OCI-LY7 (cell line): ENCODE measurements around the gene USP30. TPM values are rescaled to one million over a fixed set of nuclear protein-coding genes. Genes with fewer than 3 reads are reported as not detected.

Source experiments
- BruUV-seq: library from RNA; stranded (reverse); fragments of 400-500 nt; replicated peaks from 2 replicates; lab custom pipeline; 2021; lab: Mats Ljungman, UMichigan
- CTCF ChIA-PET: fragments of 300-600 bp; sonication (Branson Sonifier 250); formaldehyde crosslinking; loops from one replicate; lab custom pipeline; 2022; ENCODE audit warnings: antibody characterized with exemption; ENCODE audit not compliant: unreplicated experiment; lab: Charles Lee
- POLR2A ChIA-PET: fragments of 300-600 bp; sonication (Branson Sonifier 250); formaldehyde crosslinking; loops from one replicate; lab custom pipeline; 2022; ENCODE audit warnings: antibody characterized with exemption; lab: Charles Lee
- DNase-seq: peaks from one replicate; pipeline ENCODE4 v3.0.0-alpha.2; 2015; ENCODE audit warnings: low spot score
- H2AFZ ChIP-seq: fragments of 200-600 bp; sonication (generic), shearing (Covaris generic); 2 replicates; pipeline ENCODE4 v1.6.1; 2014; ENCODE audit warnings: mild to moderate bottlenecking, antibody characterized with exemption, low read length, moderate library complexity
- H3K27ac ChIP-seq: fragments of 200-600 bp; sonication (generic); 2 replicates; pipeline ENCODE4 v1.5.1; 2014; ENCODE audit warnings: mixed run types, low read depth, mild to moderate bottlenecking, moderate library complexity, low read length, inconsistent platforms; ENCODE audit not compliant: poor library complexity, severe bottlenecking
- H3K36me3 ChIP-seq: fragments of 200-600 bp; sonication (generic); 2 replicates; pipeline ENCODE4 v1.6.1; 2014; ENCODE audit warnings: mild to moderate bottlenecking, antibody characterized with exemption, low read length, moderate library complexity, mixed read lengths; ENCODE audit not compliant: insufficient read depth
- H3K4me1 ChIP-seq: fragments of 200-600 bp; sonication (generic); 2 replicates; pipeline ENCODE4 v1.5.1; 2014; ENCODE audit warnings: mild to moderate bottlenecking, low read length; ENCODE audit not compliant: insufficient read depth, poor library complexity, severe bottlenecking
- H3K4me2 ChIP-seq: fragments of 200-600 bp; sonication (generic); 2 replicates; pipeline ENCODE4 v1.6.1; 2014; ENCODE audit warnings: mild to moderate bottlenecking, low read length
- H3K4me3 ChIP-seq: fragments of 200-600 bp; sonication (generic); 2 replicates; pipeline ENCODE4 v1.5.1; 2014; ENCODE audit warnings: mild to moderate bottlenecking, low read depth, low read length; ENCODE audit not compliant: poor library complexity, severe bottlenecking
- H3K79me2 ChIP-seq: fragments of 200-600 bp; sonication (generic); 2 replicates; pipeline ENCODE4 v1.6.1; 2016; ENCODE audit warnings: low read depth, mild to moderate bottlenecking, low read length, moderate library complexity, mixed read lengths; ENCODE audit not compliant: insufficient read depth
- H3K9me2 ChIP-seq: fragments of 200-600 bp; sonication (generic); 2 replicates; pipeline ENCODE4 v1.6.1; 2016; ENCODE audit warnings: mild to moderate bottlenecking, low read length, mixed read lengths; ENCODE audit not compliant: insufficient read depth
- H3K9me3 ChIP-seq: fragments of 200-600 bp; sonication (generic); 2 replicates; pipeline ENCODE4 v1.6.1; 2014; ENCODE audit warnings: mild to moderate bottlenecking, mixed run types, low read length, mixed read lengths
- H4K20me1 ChIP-seq: fragments of 200-600 bp; sonication (generic); 2 replicates; pipeline ENCODE4 v1.6.1; 2014; ENCODE audit warnings: mild to moderate bottlenecking, antibody characterized with exemption, low read length, moderate library complexity, mixed read lengths; ENCODE audit not compliant: insufficient read depth
- EZH2phosphoT487 ChIP-seq: fragments of 200-600 bp; sonication (generic); IDR thresholded peaks from 2 replicates; pipeline ENCODE4 v1.6.1; 2018; ENCODE audit warnings: low read depth, borderline replicate concordance, mild to moderate bottlenecking, mixed run types, antibody characterized with exemption, low read length, moderate library complexity, mixed read lengths
- intact Hi-C: fragments of 100-400 bp; cut with micrococcal nuclease; formaldehyde crosslinking; loops from one replicate; pipeline ENCODE4 v1.10.0; 2022; ENCODE audit not compliant: unreplicated experiment
- total RNA-seq, 2 experiments: library from RNA; depleted of rRNA in 1 of 2; stranded (reverse); fragments of >200 nt in 1 of 2; shearing (Covaris generic) in 1 of 2; gene quantifications; 2 replicates each; pipeline ENCODE4 v1.2.3, GENCODE V29; 2014 to 2022
- TF ChIP-seq, protein P1 (sequence below): fragments of 200-600 bp; sonication (generic); conservative IDR thresholded peaks from 2 replicates; pipeline ENCODE4 v1.5.1; 2014; ENCODE audit warnings: mild to moderate bottlenecking, antibody characterized with exemption, low read length, moderate library complexity, mixed read lengths

USP30 gene
- total RNA-seq, 2 experiments from 2014 or later: 15.7 to 36.2 TPM

DNA sequence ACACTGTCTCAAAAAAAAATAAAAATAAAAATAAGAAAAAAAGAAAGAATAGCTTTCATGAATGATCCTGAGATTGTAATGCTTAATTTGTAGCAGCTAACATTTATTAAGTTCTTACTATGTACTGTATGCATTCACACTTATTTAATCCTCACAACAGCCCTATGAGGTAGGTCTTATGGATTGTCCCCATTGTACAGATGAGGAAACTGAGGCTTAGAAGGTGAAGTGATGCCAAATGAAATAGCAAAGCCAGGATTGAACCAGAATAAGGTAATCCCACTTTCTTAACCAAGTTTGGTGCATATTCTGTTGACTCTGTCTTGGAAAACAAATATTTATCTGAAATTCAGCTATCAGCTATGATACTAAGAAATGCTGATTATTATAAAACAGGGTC, 2.1 kb downstream of the USP30 start:
- no peaks in the 10 kb centered on the region for H3K9me3 ChIP-seq
- intact Hi-C loops: no loop called here
- H3K4me3 ChIP-seq: peak overlapping the region; percentile 81
- DNase-seq: no peak
- no peak overlapping the region for H2AFZ ChIP-seq
- H3K27ac ChIP-seq: peak overlapping the region; percentile 85
- H4K20me1 ChIP-seq: no peaks in the 10 kb centered on the region
- H3K4me2 ChIP-seq: peak overlapping the region; percentile 99
- no peak for TF ChIP-seq EZH2phosphoT487
- TF ChIP-seq, protein P1, sequence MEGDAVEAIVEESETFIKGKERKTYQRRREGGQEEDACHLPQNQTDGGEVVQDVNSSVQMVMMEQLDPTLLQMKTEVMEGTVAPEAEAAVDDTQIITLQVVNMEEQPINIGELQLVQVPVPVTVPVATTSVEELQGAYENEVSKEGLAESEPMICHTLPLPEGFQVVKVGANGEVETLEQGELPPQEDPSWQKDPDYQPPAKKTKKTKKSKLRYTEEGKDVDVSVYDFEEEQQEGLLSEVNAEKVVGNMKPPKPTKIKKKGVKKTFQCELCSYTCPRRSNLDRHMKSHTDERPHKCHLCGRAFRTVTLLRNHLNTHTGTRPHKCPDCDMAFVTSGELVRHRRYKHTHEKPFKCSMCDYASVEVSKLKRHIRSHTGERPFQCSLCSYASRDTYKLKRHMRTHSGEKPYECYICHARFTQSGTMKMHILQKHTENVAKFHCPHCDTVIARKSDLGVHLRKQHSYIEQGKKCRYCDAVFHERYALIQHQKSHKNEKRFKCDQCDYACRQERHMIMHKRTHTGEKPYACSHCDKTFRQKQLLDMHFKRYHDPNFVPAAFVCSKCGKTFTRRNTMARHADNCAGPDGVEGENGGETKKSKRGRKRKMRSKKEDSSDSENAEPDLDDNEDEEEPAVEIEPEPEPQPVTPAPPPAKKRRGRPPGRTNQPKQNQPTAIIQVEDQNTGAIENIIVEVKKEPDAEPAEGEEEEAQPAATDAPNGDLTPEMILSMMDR: no peak
- ChIA-PET POLR2A (interaction anchor here (0.6 to 1.8 kb wide), 10 partner anchors 9 to 1147 kb away, joined by 3 to 13 read pairs (median 4); partner anchors contain the start of gene ALKBH2), CTCF (no interaction called here)
- no TSS peak for BruUV-seq
- peaks cover 38% of the 10 kb centered on the region for H3K36me3 ChIP-seq
- H3K4me1 ChIP-seq: peaks cover 54% of the 10 kb centered on the region
- H3K9me2 ChIP-seq: no peaks in the 10 kb centered on the region
- H3K79me2 ChIP-seq: peaks cover 44% of the 10 kb centered on the region

DNA sequence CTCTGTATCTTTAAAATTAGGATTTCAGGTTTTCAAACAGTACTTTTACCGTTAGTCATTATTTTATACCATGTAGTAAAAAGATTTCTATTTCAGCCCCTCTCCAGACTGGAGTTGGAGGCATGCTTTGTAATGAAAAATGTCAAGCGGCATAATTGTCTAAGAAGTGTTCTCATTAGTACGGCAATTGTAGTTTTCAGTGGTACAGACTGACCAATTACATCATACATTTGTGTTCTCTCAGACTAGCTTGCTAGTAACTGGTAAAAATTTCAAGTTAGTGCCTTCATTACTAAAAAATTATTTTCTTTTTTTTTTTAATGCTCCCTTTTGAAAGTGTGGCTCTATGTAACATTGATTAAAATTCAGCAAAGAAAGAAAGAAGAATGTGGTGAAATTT, 4.5 kb downstream of the USP30 start:
- Histone ChIP-seq H4K20me1 (no peaks in the 10 kb centered on the region), H3K27ac (peak overlapping the region; percentile 67), H3K79me2 (peaks cover 47% of the 10 kb centered on the region), H3K4me2 (peak overlapping the region; percentile 45), H3K9me2 (no peaks in the 10 kb centered on the region), H3K4me1 (peaks cover 75% of the 10 kb centered on the region), H3K4me3 (no peak overlapping the region), H2AFZ (no peak overlapping the region), H3K36me3 (peaks cover 48% of the 10 kb centered on the region), H3K9me3 (no peaks in the 10 kb centered on the region)
- BruUV-seq: no TSS peak
- CTCF ChIA-PET: no interaction called here
- POLR2A ChIA-PET: interaction anchor here (1.2 kb wide), 1 partner anchor 22 kb away, joined by 3 read pairs; no protein-coding TSS in a partner anchor
- intact Hi-C loops: no loop called here
- TF ChIP-seq, protein P1: no peak
- TF ChIP-seq EZH2phosphoT487: no peak
- no peak for DNase-seq

DNA sequence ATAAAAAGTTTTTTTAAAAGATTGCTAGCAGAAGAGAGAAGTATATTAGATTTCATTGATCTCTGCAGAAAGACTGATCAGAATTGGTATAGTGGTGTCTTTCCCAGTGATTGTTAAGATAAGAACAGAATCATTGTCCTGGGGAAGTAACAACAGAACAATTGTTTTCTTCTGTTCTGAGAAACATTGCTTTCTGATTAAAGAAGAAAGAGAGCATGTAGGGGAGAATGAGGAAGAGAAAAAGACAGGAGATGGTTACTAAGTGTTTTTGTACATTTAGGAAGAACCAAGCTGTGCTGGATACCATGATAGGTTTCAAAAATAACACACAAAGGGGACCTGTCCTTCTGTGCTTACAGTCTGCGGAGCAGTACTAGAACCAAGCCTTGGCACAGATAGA, 5.0 kb downstream of the USP30 start:
- no peak for DNase-seq
- Histone ChIP-seq H2AFZ (no peak overlapping the region), H4K20me1 (no peaks in the 10 kb centered on the region), H3K36me3 (peaks cover 48% of the 10 kb centered on the region), H3K9me2 (no peaks in the 10 kb centered on the region), H3K4me1 (peaks cover 74% of the 10 kb centered on the region), H3K4me3 (no peak overlapping the region), H3K27ac (peak overlapping the region; percentile 67), H3K9me3 (no peaks in the 10 kb centered on the region), H3K4me2 (peak overlapping the region; percentile 45), H3K79me2 (peaks cover 47% of the 10 kb centered on the region)
- POLR2A ChIA-PET: no interaction called here
- intact Hi-C loops: no loop called here
- CTCF ChIA-PET: no interaction called here
- no TSS peak for BruUV-seq
- TF ChIP-seq, protein P1: no peak
- TF ChIP-seq EZH2phosphoT487: no peak
